ENCODE data around the gene CD300A.
A peak's percentile ranks its signal among the peaks of the same experiment; 100 is the strongest.

DNA sequence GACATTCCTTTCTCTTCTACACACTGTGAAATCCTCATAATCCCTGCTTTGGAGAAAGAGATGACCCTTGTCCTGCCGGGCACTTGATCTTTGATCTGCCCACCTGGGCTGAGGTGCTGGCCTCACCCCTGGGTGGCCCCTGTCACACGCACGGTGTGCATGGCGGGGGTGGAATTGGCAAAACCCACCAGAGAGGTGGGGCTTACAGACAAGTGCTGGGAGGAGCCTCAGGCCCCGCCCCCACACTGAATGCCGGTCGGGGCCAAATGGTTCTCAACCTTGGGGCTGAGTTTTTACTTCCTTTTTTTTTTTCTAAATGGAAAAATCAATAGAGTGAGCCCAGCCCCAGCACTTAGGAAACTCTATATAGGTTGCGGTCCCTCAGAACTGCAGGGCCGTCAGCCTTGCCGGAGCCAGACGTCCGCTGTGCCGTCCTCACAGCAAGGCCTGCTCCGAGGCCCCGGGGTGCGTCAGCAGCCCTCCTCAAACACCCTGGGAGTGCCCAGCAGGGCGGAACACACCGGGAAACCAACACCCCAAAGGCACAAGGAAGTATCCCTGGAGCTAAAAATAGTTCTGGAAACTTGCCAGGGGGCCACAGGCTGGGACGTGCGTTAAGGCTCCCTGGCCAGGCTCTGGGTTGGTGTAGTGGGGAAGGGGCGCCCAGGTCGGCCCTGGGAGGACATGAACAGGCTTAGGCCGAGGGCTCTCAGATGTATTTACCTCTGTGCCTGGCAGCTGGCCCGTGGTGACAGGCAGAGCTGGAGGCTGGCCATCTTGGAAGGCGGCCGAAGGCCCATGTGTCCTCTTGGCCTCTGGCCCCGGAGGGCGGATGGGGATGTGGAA lies 23.5 kb upstream of the CD300A start:
- TF ChIP-seq, protein P1, sequence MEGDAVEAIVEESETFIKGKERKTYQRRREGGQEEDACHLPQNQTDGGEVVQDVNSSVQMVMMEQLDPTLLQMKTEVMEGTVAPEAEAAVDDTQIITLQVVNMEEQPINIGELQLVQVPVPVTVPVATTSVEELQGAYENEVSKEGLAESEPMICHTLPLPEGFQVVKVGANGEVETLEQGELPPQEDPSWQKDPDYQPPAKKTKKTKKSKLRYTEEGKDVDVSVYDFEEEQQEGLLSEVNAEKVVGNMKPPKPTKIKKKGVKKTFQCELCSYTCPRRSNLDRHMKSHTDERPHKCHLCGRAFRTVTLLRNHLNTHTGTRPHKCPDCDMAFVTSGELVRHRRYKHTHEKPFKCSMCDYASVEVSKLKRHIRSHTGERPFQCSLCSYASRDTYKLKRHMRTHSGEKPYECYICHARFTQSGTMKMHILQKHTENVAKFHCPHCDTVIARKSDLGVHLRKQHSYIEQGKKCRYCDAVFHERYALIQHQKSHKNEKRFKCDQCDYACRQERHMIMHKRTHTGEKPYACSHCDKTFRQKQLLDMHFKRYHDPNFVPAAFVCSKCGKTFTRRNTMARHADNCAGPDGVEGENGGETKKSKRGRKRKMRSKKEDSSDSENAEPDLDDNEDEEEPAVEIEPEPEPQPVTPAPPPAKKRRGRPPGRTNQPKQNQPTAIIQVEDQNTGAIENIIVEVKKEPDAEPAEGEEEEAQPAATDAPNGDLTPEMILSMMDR (IDR thresholded peaks at IDR 0.05), result peak in 2 of 7 experiments; percentile 7 to 10
- TF ChIP-seq POLR2A (IDR thresholded peaks at IDR 0.05), result peak; percentile 79 to 98 (median 97)

Measured in body of pancreas (tissue), 4 donors.